Gastroesophageal sphincter (tissue), 3 donors: Measurements from ENCODE around the gene HCFC1.

Experiments
- CTCF ChIP-seq, 4 experiments: fragments of 200-600 bp in 2 of 4; fragments of 450-650 bp in 2 of 4; sonication (generic) in 1 of 4; IDR thresholded peaks; one replicate each; pipeline ENCODE4 v1.5.1; 2017 to 2019; ENCODE audit warnings: antibody characterized with exemption in 4 of 4, mild to moderate bottlenecking in 2 of 4, moderate library complexity in 2 of 4
- EP300 ChIP-seq: sonication (generic); formaldehyde crosslinking; IDR thresholded peaks from one replicate; pipeline ENCODE4 v1.6.1; 2017; ENCODE audit warnings: antibody characterized with exemption, mild to moderate bottlenecking

- TF ChIP-seq EP300 (no peak), CTCF (IDR thresholded peaks at IDR 0.05) (no peak)
Measured at GRCh38 chrX:153934762-153935325, 36.8 kb downstream of the HCFC1 start, which contains the start of gene NAA10.
